ENCODE results near the gene ATXN2.
"Not testable (repeated sequence)": the region's sequence is repeated elsewhere in the genome, so short reads cannot be mapped to it uniquely, and the experiment has no call there.

Gene ATXN2

GRCh38 chr12:111573476-111573875 is 25.6 kb downstream of the ATXN2 start:
- DNase-seq = peak; percentile 21 to 41

- no peak for DNase-seq
Measured at GRCh38 chr12:111570084-111570961, 28.8 kb downstream of the ATXN2 start.

- no peak for DNase-seq
Measured at GRCh38 chr12:111569363-111570083, 29.6 kb downstream of the ATXN2 start.

DNA sequence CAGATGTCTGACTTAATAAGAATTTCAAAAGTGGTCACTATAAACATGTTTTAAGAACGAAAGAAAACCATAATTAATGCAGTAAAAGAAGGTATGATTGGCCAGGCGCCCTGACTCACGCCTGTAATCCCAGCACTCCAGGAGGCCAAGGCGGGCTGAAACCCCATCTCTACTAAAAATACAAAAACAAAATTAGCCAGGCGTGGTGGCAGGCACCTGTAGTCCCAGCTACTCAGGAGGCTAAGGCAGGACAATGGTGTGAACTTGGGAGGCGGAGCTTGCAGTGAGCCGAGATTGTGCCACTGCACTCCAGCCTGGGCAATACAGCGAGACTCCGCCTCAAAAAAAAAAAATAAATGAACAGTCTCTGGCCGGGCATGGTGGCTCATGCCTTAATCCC is 38.3 kb downstream of the ATXN2 start:
- not testable (repeated sequence) for DNase-seq

GRCh38 chr12:111558107-111558376 is 41.1 kb downstream of the ATXN2 start:
- no peak for DNase-seq

DNA sequence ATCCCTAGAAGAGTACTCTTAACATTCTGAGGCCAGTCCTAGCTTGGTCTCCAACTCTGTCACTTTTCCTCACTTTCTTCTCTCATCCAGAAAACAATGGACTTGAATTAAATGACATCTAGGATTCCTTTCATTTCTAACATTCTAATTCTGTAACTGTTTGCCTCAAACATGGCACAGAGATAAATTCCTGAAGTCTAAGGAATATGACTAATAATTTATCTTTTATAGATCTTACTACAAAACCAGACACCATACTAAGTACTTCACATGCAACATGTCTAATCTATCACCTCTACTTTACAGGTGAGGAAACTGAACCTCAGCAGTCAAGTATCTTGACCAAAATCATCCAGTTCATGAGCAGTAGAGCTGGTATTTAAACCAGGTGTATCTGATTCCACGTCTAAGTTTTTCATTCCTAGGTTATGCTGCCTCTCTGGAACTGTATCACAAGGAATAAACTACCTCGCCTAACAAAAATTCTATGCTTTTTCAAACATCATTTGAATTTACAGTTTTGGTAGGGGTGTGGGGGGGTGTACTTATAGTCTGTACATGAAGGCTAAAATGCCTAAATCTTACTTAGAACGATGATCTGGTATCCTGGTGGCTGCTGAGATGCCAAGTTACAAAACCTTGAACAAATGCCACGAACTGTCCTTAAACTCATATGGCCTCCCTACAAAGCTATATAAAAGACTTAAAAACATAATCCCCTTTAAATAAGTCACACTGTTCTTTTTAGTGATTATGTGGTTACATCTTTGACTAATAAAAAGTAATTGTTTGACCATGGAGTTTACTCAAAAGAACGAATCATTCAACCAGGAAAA is 41.6 kb downstream of the ATXN2 start:
- DNase-seq = no peak

- no peak for DNase-seq
Measured at GRCh38 chr12:111556676-111557075, 42.4 kb downstream of the ATXN2 start.

- DNase-seq = not testable (repeated sequence)
Measured at GRCh38 chr12:111555313-111555712, 43.8 kb downstream of the ATXN2 start.

DNA sequence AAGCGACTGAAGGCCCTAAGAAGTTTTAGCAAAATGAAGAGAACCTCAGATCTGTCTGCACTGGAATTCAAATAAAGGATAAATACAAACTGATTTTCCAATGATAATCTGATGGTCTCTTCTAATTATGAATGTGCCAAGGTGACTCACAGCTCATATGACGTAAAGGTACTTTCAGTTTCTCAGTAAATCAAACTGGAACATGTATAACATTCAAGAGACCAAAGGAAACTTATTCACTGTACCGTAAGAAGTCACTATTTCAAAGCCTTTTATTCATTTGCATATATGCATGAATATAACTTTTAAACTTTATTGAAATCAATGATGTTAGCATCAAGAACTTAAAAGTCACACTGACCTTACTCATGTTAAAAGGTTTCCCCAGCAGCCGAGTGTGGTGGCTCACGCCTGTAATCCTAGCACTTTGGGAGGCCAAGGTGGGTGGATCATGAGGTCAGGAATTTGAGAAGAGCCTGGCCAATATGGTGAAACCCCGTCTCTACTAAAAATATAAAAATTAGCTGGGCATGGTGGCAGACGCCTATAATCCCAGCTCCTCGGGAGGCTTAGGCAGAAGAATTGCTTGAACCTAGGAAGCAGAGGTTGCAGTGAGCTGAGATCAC is 52.2 kb downstream of the ATXN2 start:
- DNase-seq = no peak

GRCh38 chr12:111546171-111546570 is 52.9 kb downstream of the ATXN2 start:
- no peak for DNase-seq

GRCh38 chr12:111544032-111544431 is 55.1 kb downstream of the ATXN2 start:
- no peak for DNase-seq

GRCh38 chr12:111532751-111533150 is 66.4 kb downstream of the ATXN2 start:
- DNase-seq = no peak

GRCh38 chr12:111529424-111530368 is 69.4 kb downstream of the ATXN2 start:
- DNase-seq = peak; percentile 42 to 61

DNA sequence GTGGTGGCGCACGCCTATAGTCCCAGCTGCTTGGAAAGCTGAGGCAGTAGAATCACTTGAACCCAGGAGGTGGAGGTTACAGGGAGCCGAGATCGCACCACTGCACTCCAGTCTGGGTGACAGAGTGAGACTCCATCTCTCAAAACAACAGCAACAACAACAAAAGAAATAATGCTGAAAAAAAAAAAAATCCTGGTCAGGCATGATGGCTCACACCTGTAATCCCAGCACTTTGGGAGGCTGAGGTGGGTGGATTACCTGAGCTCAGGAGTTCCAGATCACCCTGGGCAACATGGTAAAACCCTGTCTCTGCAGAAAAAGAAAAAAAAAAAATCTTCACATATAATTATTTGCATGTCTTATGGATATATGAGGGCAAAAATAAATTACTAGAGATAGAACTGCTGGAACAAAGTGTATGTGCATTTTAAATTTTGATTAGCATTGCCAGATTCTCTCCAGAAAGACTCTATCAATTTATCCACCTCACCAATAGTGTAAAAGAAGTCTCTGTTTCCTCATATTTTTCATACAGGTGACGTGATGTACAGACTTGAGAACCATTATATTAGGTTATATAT is 75.4 kb downstream of the ATXN2 start:
- DNase-seq = no peak

GRCh38 chr12:111521801-111522200 is 77.3 kb downstream of the ATXN2 start:
- no peak for DNase-seq

DNA sequence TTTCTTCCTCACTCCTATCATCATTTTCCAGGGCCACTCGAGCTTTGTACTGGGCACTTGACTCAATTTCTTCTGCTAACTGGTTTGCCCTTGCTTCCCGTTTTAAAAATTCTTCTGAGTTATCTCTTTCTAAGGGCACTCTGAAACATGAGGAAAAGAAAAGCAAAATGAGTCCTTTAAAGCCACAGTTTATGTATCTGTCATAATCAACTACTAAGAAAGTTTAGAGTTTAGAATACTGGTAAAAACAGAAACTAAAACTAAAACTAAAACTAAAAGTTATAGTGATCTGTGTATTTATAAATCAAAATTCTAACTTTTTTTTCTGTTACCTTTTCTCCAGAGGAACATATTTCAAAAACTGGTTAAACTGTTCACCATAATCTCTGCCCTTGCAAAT is 79.2 kb downstream of the ATXN2 start:
- no peak for DNase-seq

DNA sequence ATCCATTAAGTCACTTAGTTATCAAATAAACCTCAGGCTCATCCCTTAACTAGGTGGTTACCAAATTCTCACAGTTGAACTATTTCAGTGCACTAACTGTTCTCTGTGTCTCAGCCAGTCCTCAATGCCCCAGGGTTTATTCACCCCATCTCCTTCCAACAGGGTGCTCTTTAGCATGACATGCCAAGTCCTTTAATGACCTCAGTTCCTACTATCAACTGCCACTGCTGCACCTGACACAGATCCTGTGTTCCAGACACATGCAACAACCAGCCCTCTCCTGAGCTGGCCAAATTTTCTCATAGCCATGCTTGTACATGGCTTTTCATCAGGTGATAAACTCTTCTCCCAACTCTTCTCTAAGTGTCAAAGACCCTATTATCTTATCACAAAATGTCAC is 80.0 kb downstream of the ATXN2 start:
- DNase-seq = no peak

- not testable (repeated sequence) for DNase-seq
Measured at GRCh38 chr12:111507719-111508118, 91.4 kb downstream of the ATXN2 start.

DNA sequence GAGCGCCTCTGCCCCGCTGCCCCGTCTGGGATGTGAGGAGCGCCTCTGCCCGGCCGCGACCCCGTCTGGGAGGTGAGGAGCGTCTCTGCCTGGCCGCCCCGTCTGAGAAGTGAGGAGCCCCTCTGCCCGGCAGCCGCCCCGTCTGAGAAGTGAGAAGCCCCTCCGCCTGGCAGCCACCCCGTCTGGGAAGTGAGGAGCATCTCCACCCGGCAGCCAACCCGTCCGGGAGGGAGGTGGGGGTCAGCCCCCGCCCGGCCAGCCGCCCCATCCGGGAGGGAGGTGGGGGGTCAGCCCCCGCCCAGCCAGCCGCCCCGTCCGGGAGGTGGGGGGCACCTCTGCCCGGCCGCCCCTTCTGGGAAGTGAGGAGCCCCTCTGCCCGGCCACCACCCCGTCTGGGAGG is 91.9 kb downstream of the ATXN2 start:
- not testable (repeated sequence) for DNase-seq

GRCh38 chr12:111506260-111506659 is 92.9 kb downstream of the ATXN2 start:
- no peak for DNase-seq

DNA sequence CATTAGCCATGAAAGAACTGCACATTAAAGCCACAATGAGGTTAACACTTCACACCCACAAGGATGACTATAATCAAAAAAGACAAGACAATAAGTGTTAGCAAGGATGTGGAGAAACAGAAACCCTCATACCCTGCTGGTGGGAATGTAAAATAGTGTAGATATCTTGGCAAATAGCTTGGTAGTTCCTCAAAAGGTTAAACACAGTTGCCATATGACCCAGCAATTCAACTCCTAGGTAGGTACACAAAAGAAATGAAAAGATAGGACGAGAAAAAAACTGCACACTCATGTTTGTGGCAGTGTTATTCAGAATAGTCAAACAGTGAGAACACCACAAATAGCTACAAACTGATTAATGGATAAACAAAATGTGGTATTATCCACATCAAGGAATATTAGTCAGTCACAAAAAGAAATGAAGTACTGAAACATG is 93.5 kb downstream of the ATXN2 start:
- DNase-seq = no peak

All from inflammatory macrophage (primary cell).